Neural progenitor cell (in vitro differentiated cells): Measurements from ENCODE around the gene NRCAM. TPM values are rescaled to one million over a fixed set of nuclear protein-coding genes. Genes with fewer than 3 reads are reported as not detected.

Experiments used
- DNase-seq: peaks from one replicate; pipeline ENCODE4 v3.0.0-alpha.2; 2016; ENCODE audit warnings: low spot score
- H2AFZ ChIP-seq: fragments of 200-600 bp; sonication (generic); replicated peaks from 2 replicates; pipeline ENCODE4 v1.6.1; 2016; ENCODE audit warnings: antibody characterized with exemption
- H3F3A ChIP-seq: fragments of 200-600 bp; sonication (generic); 2 replicates; pipeline ENCODE4 v1.6.1; 2016; ENCODE audit warnings: antibody characterized with exemption, low read depth
- H3K27ac ChIP-seq: fragments of 200-600 bp; sonication (generic); 2 replicates; pipeline ENCODE4 v1.5.1; 2016; ENCODE audit warnings: mild to moderate bottlenecking
- H3K27me3 ChIP-seq: fragments of 200-600 bp; sonication (generic); 2 replicates; pipeline ENCODE4 v1.6.1; 2016; ENCODE audit warnings: mild to moderate bottlenecking, moderate library complexity
- H3K36me3 ChIP-seq: fragments of 200-600 bp; sonication (generic); 2 replicates; pipeline ENCODE4 v1.5.1; 2016
- H3K4me1 ChIP-seq: fragments of 200-600 bp; sonication (generic); 2 replicates; pipeline ENCODE4 v1.6.1; 2016; ENCODE audit warnings: mixed run types
- H3K4me2 ChIP-seq: fragments of 200-600 bp; sonication (generic); 2 replicates; pipeline ENCODE4 v1.6.1; 2016
- H3K4me3 ChIP-seq: fragments of 200-600 bp; sonication (generic); 2 replicates; pipeline ENCODE4 v1.5.1; 2016
- H3K79me2 ChIP-seq: fragments of 200-600 bp; sonication (generic); 2 replicates; pipeline ENCODE4 v1.6.1; 2016; ENCODE audit warnings: low read depth
- H3K9ac ChIP-seq: fragments of 200-600 bp; sonication (generic); 2 replicates; pipeline ENCODE4 v1.6.1; 2016
- H3K9me3 ChIP-seq: fragments of 200-600 bp; sonication (generic); 2 replicates; pipeline ENCODE4 v1.5.1; 2016; ENCODE audit warnings: low read depth
- H4K20me1 ChIP-seq: fragments of 200-600 bp; sonication (generic); 2 replicates; pipeline ENCODE4 v1.6.1; 2016; ENCODE audit warnings: low read depth
- H3K27ac Mint-ChIP-seq: 3 replicates; pipeline ENCODE4 v1.8.0; 2021; ENCODE audit warnings: mixed read lengths
- H3K27me3 Mint-ChIP-seq: 2 replicates; pipeline ENCODE4 v1.8.0; 2022; ENCODE audit warnings: low read depth, mild to moderate bottlenecking, inconsistent platforms, moderate library complexity, mixed read lengths; ENCODE audit not compliant: insufficient read depth
- H3K36me3 Mint-ChIP-seq: 3 replicates; pipeline ENCODE4 v1.8.0; 2021; ENCODE audit warnings: mixed read lengths
- H3K4me1 Mint-ChIP-seq: 3 replicates; pipeline ENCODE4 v1.8.0; 2021; ENCODE audit warnings: mixed read lengths
- H3K4me3 Mint-ChIP-seq: 3 replicates; pipeline ENCODE4 v1.8.0; 2021; ENCODE audit warnings: mild to moderate bottlenecking, moderate library complexity, mixed read lengths
- H3K9me3 Mint-ChIP-seq: 3 replicates; pipeline ENCODE4 v1.8.0; 2020; ENCODE audit warnings: mixed read lengths
- EZH2 ChIP-seq: fragments of 200-600 bp; sonication (generic); IDR thresholded peaks from 2 replicates; pipeline ENCODE4 v1.6.1; 2017; ENCODE audit warnings: antibody characterized with exemption, mild to moderate bottlenecking, moderate library complexity
- EZH2phosphoT487 ChIP-seq: fragments of 200-600 bp; sonication (generic); IDR thresholded peaks from 2 replicates; pipeline ENCODE4 v1.6.1; 2017; ENCODE audit warnings: antibody characterized with exemption
- total RNA-seq: library from RNA; depleted of rRNA; stranded (reverse); fragments of >200 nt; gene quantifications from 2 replicates; pipeline ENCODE4 v1.2.3, GENCODE V29; 2015; ENCODE audit warnings: low replicate concordance
- TF ChIP-seq, protein P1 (sequence below): fragments of 200-600 bp; sonication (generic); IDR thresholded peaks from 2 replicates; pipeline ENCODE4 v1.5.1; 2017; ENCODE audit warnings: antibody characterized with exemption, mild to moderate bottlenecking

The NRCAM gene
- total RNA-seq, 1 donor from 2014 or later: 104 TPM

DNA sequence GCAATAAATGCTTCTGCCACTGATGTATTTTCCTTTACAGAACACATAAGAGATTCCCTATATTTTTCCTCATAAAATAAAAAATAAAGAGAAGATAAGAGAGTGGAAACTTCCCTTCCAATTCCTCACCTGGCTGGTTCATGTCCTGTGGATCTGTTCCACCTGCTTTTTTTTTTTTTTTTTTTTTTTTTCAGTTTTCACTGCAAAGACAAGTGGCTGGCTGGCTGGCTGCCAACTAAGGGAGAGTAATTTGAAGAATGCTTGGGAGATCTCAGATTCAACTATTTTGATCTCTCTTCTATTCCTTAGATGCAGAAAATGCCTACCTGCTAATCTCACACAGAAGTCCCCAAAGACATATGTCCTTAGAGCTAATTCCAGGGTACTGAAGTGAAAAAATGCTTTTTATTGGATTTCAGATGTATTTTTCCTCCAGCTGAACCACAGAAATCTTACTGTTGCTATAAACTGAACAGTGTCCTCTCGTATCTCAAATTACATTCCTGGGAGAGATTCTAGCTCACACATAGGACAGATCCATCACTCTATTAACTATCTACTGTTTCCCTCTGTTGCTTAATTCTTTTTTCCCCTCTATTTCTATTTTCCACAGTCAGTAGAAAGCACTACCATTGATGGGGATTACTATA lies 120.8 kb downstream of the NRCAM start:
- H3K4me1 ChIP-seq: peaks cover 26% of the 10 kb centered on the region
- peaks cover 5% of the 10 kb centered on the region for H3F3A ChIP-seq
- H3K4me3 Mint-ChIP-seq: no peak overlapping the region
- H3K27ac Mint-ChIP-seq: no peak overlapping the region
- no peaks in the 10 kb centered on the region for H3K36me3 ChIP-seq
- no peaks in the 10 kb centered on the region for H3K9me3 ChIP-seq
- H2AFZ ChIP-seq: no peak overlapping the region
- H3K4me3 ChIP-seq: no peak overlapping the region
- no peak for DNase-seq
- H3K9me3 Mint-ChIP-seq: no peaks in the 10 kb centered on the region
- TF ChIP-seq EZH2 (no peak), EZH2phosphoT487 (no peak)
- TF ChIP-seq, protein P1, sequence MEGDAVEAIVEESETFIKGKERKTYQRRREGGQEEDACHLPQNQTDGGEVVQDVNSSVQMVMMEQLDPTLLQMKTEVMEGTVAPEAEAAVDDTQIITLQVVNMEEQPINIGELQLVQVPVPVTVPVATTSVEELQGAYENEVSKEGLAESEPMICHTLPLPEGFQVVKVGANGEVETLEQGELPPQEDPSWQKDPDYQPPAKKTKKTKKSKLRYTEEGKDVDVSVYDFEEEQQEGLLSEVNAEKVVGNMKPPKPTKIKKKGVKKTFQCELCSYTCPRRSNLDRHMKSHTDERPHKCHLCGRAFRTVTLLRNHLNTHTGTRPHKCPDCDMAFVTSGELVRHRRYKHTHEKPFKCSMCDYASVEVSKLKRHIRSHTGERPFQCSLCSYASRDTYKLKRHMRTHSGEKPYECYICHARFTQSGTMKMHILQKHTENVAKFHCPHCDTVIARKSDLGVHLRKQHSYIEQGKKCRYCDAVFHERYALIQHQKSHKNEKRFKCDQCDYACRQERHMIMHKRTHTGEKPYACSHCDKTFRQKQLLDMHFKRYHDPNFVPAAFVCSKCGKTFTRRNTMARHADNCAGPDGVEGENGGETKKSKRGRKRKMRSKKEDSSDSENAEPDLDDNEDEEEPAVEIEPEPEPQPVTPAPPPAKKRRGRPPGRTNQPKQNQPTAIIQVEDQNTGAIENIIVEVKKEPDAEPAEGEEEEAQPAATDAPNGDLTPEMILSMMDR: no peak
- no peak overlapping the region for H3K9ac ChIP-seq
- no peaks in the 10 kb centered on the region for H4K20me1 ChIP-seq
- no peaks in the 10 kb centered on the region for H3K27me3 Mint-ChIP-seq
- H3K79me2 ChIP-seq: no peaks in the 10 kb centered on the region
- H3K4me2 ChIP-seq: no peak overlapping the region
- H3K27me3 ChIP-seq: no peaks in the 10 kb centered on the region
- no peak overlapping the region for H3K27ac ChIP-seq
- H3K4me1 Mint-ChIP-seq: peaks cover 46% of the 10 kb centered on the region
- no peaks in the 10 kb centered on the region for H3K36me3 Mint-ChIP-seq

DNA sequence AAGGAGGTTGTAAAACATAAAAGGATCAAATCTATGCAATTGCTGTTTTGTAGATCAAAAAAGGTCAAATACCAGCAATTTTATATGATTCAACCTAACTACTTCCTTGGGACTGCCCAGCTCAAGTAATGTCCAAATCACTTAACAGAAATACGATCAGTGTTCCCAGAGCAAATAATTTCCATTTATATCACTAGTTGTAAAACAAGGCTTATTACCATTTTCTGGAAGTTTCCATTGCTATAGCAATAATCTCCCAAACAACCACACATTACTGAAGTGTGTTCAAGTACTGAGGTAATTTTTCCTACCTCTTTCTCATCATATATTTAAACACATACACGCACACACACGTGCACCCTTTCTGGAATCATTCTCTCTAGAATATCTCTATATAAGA lies 123.3 kb downstream of the NRCAM start:
- no peak overlapping the region for H3K9ac ChIP-seq
- H3K27ac Mint-ChIP-seq: no peak overlapping the region
- peaks cover 2% of the 10 kb centered on the region for H3K79me2 ChIP-seq
- no peaks in the 10 kb centered on the region for H3K27me3 ChIP-seq
- H3K4me1 ChIP-seq: peaks cover 41% of the 10 kb centered on the region
- H3F3A ChIP-seq: peaks cover 30% of the 10 kb centered on the region
- H3K4me1 Mint-ChIP-seq: peaks cover 51% of the 10 kb centered on the region
- no peak overlapping the region for H3K4me3 Mint-ChIP-seq
- H3K27ac ChIP-seq: no peak overlapping the region
- no peaks in the 10 kb centered on the region for H3K9me3 ChIP-seq
- TF ChIP-seq EZH2 (no peak), EZH2phosphoT487 (no peak)
- TF ChIP-seq, protein P1: no peak
- no peaks in the 10 kb centered on the region for H3K9me3 Mint-ChIP-seq
- DNase-seq: no peak
- no peaks in the 10 kb centered on the region for H3K27me3 Mint-ChIP-seq
- H3K4me3 ChIP-seq: no peak overlapping the region
- H4K20me1 ChIP-seq: no peaks in the 10 kb centered on the region
- H3K4me2 ChIP-seq: no peak overlapping the region
- H3K36me3 Mint-ChIP-seq: no peaks in the 10 kb centered on the region
- no peak overlapping the region for H2AFZ ChIP-seq
- no peaks in the 10 kb centered on the region for H3K36me3 ChIP-seq

DNA sequence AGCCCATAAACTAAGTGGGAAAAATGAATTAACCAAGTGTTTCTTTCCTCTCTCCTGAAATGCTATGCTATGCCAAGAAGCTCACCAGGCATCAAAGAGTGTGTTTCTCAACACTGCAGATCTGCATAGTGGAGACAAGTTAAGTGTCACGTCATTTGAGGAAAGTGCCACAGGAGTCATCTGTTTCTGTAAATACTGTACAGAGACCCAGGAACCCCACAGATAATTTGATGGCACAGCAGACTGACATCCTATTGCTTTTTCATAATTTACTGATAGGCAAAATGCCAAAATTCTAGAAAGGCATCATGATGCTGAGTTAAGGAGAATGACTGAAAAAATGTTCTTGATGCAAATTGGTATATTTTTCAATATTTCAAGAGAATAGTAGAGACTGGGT lies 124.3 kb downstream of the NRCAM start:
- TF ChIP-seq, protein P1: no peak
- TF ChIP-seq EZH2 (no peak), EZH2phosphoT487 (no peak)
- no peaks in the 10 kb centered on the region for H3K36me3 ChIP-seq
- no peak overlapping the region for H3K4me3 ChIP-seq
- H2AFZ ChIP-seq: no peak overlapping the region
- no peak overlapping the region for H3K4me2 ChIP-seq
- peaks cover 12% of the 10 kb centered on the region for H3K79me2 ChIP-seq
- peaks cover 31% of the 10 kb centered on the region for H3F3A ChIP-seq
- H3K4me3 Mint-ChIP-seq: no peak overlapping the region
- no peak overlapping the region for H3K27ac Mint-ChIP-seq
- H3K27me3 Mint-ChIP-seq: no peaks in the 10 kb centered on the region
- no peaks in the 10 kb centered on the region for H3K9me3 ChIP-seq
- no peak overlapping the region for H3K9ac ChIP-seq
- H3K36me3 Mint-ChIP-seq: no peaks in the 10 kb centered on the region
- peaks cover 51% of the 10 kb centered on the region for H3K4me1 ChIP-seq
- no peak overlapping the region for H3K27ac ChIP-seq
- H3K27me3 ChIP-seq: no peaks in the 10 kb centered on the region
- H4K20me1 ChIP-seq: no peaks in the 10 kb centered on the region
- H3K4me1 Mint-ChIP-seq: peaks cover 58% of the 10 kb centered on the region
- no peak for DNase-seq
- H3K9me3 Mint-ChIP-seq: no peaks in the 10 kb centered on the region
